Kidney (tissue), 14 donors: ENCODE results near the gene KBTBD12. TPM values are rescaled to one million over a fixed set of nuclear protein-coding genes. Genes with fewer than 3 reads are reported as not detected.

Experiments used
- DNase-seq, 5 donors: peaks; one replicate each; pipeline ENCODE4 v3.0.0-alpha.2; 2013 to 2020
- FAIRE-seq: peaks from 2 replicates; lab custom pipeline; 2012; peaks lifted over from hg19 to GRCh38; lab: Jason Lieb, UNC
- H3K27ac ChIP-seq, 2 donors: one replicate each; pipeline ENCODE4 v1.7.0; 2013; ENCODE audit warnings: low read depth in 2 of 2, low read length in 2 of 2, inconsistent platforms in 1 of 2
- H3K27me3 ChIP-seq: one replicate; pipeline ENCODE4 v1.7.1; 2013; ENCODE audit warnings: low read length, inconsistent platforms; ENCODE audit not compliant: control insufficient read depth, insufficient read depth
- H3K36me3 ChIP-seq, 3 donors: one replicate each; pipeline versions ENCODE4 v1.7.0 to v1.7.1; 2013; ENCODE audit warnings: low read length in 3 of 3, control low read depth in 1 of 3, inconsistent platforms in 1 of 3; ENCODE audit not compliant: insufficient read depth in 3 of 3, control insufficient read depth in 2 of 3
- H3K4me1 ChIP-seq, 3 donors: one replicate each; pipeline versions ENCODE4 v1.7.0 to v1.7.1; 2013; ENCODE audit warnings: low read length in 3 of 3, inconsistent platforms in 1 of 3, low read depth in 1 of 3; ENCODE audit not compliant: control insufficient read depth in 2 of 3, insufficient read depth in 2 of 3
- H3K4me3 ChIP-seq, 3 donors: one replicate each; pipeline versions ENCODE4 v1.7.0 to v1.8.1; 2013; ENCODE audit warnings: low read length in 3 of 3, control low read depth in 1 of 3, inconsistent platforms in 1 of 3
- H3K9ac ChIP-seq, 3 donors: one replicate each; pipeline versions ENCODE4 v1.7.0 to v1.7.1; 2013; ENCODE audit warnings: low read length in 3 of 3, control low read depth in 1 of 3, inconsistent platforms in 1 of 3
- H3K9me3 ChIP-seq, 3 donors: one replicate each; pipeline versions ENCODE4 v1.7.0 to v1.7.1; 2013; ENCODE audit warnings: low read length in 3 of 3, control low read depth in 1 of 3, inconsistent platforms in 1 of 3; ENCODE audit not compliant: control insufficient read depth in 2 of 3, insufficient read depth in 1 of 3
- intact Hi-C: fragments of 100-400 bp; cut with DNase I; formaldehyde crosslinking; loops from one replicate; pipeline ENCODE4 v1.11.1; 2022
- polyA plus RNA-seq: library from polyadenylated mRNA; stranded (reverse); fragments of 350-450 nt; fragmentation: Illumina TruSeq; extraction: RNeasy Lipid Tissue Mini Kit (QIAGEN cat#74804); gene quantifications from one replicate; pipeline ENCODE4 v1.2.3, GENCODE V29; 2014; ENCODE audit warnings: low read depth, low replicate concordance; ENCODE audit not compliant: insufficient read depth
- total RNA-seq: library from RNA; stranded (reverse); fragmentation: NEBNext Ultra II Directional; extraction: Animal tissue kit (Norgen Biotek cat#: 25700); gene quantifications from one replicate; pipeline ENCODE4 v1.2.1, GENCODE V29; 2021
- TF ChIP-seq, protein P1 (sequence below): IDR thresholded peaks from 3 replicates; pipeline ENCODE4 v1.5.1; 2012; ENCODE audit warnings: mild to moderate bottlenecking, moderate library complexity, borderline replicate concordance; ENCODE audit not compliant: insufficient read depth; ENCODE audit errors: extremely low read depth
- donor health status: control.
- donor health status: control.
- donor health status: control.
- donor health status: control.
- donor health status: control.
- donor health status: DM: yes; HTN: yes; CAD: no.
- donor health status: Normal renal cell carcinoma (clear cell type).

KBTBD12 gene
- total and polyA plus RNA-seq, 2 donors from 2014 or later, result 1.4 to 1.6 TPM

- H3K4me3 ChIP-seq, result no peak overlapping the region
- H3K9me3 ChIP-seq, result no peaks in the 10 kb centered on the region
- DNase-seq (no peak), FAIRE-seq (no peak)
- H3K27ac ChIP-seq, result no peak overlapping the region
- H3K4me1 ChIP-seq, result no peaks in the 10 kb centered on the region
- intact Hi-C loops, result no loop called here
- no peaks in the 10 kb centered on the region for H3K36me3 ChIP-seq
- H3K9ac ChIP-seq, result no peak overlapping the region
- TF ChIP-seq, protein P1, sequence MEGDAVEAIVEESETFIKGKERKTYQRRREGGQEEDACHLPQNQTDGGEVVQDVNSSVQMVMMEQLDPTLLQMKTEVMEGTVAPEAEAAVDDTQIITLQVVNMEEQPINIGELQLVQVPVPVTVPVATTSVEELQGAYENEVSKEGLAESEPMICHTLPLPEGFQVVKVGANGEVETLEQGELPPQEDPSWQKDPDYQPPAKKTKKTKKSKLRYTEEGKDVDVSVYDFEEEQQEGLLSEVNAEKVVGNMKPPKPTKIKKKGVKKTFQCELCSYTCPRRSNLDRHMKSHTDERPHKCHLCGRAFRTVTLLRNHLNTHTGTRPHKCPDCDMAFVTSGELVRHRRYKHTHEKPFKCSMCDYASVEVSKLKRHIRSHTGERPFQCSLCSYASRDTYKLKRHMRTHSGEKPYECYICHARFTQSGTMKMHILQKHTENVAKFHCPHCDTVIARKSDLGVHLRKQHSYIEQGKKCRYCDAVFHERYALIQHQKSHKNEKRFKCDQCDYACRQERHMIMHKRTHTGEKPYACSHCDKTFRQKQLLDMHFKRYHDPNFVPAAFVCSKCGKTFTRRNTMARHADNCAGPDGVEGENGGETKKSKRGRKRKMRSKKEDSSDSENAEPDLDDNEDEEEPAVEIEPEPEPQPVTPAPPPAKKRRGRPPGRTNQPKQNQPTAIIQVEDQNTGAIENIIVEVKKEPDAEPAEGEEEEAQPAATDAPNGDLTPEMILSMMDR, result no peak
- no peaks in the 10 kb centered on the region for H3K27me3 ChIP-seq
Measured at GRCh38 chr3:127967316-127967715, 52.3 kb downstream of the KBTBD12 start.

- no peak for FAIRE-seq
- no peaks in the 10 kb centered on the region for H3K9me3 ChIP-seq
- no peak overlapping the region for H3K9ac ChIP-seq
- no peak overlapping the region for H3K27ac ChIP-seq
- intact Hi-C loops, result no loop called here
- no peaks in the 10 kb centered on the region for H3K27me3 ChIP-seq
- DNase-seq, result peak in 3 of 5 donors; percentile 30 to 70 (median 65)
- TF ChIP-seq, protein P1, result peak; percentile 56
- no peak overlapping the region for H3K4me3 ChIP-seq
- H3K4me1 ChIP-seq, result no peaks in the 10 kb centered on the region
- H3K36me3 ChIP-seq, result no peaks in the 10 kb centered on the region
Measured at GRCh38 chr3:127970966-127971592, 56.0 kb downstream of the KBTBD12 start.

- H3K9ac ChIP-seq, result no peak overlapping the region
- no peak overlapping the region for H3K4me3 ChIP-seq
- H3K36me3 ChIP-seq, result no peaks in the 10 kb centered on the region
- intact Hi-C loops, result no loop called here
- no peak for FAIRE-seq
- TF ChIP-seq, protein P1, result no peak
- H3K27me3 ChIP-seq, result no peaks in the 10 kb centered on the region
- no peak overlapping the region for H3K27ac ChIP-seq
- H3K4me1 ChIP-seq, result no peaks in the 10 kb centered on the region
- H3K9me3 ChIP-seq, result no peaks in the 10 kb centered on the region
- no peak for DNase-seq
Measured at GRCh38 chr3:127974226-127974625, 59.2 kb downstream of the KBTBD12 start.
